SK-N-SH (cell line): ENCODE results near the gene FAM83F. TPM values are rescaled to one million over a fixed set of nuclear protein-coding genes. Genes with fewer than 3 reads are reported as not detected.

Experiments
- CTCF ChIA-PET: fragments of 300-600, 350-600 bp; formaldehyde crosslinking; extraction: SDS; loops from one replicate; lab custom pipeline; 2021; lab: Yijun Ruan, JAX
- POLR2A ChIA-PET: fragments of 350-600 bp; sonication (Branson Sonifier 250); formaldehyde crosslinking; extraction: SDS; loops from one replicate; lab custom pipeline; 2020; ENCODE audit warnings: antibody characterized with exemption, inconsistent platforms; lab: Yijun Ruan, JAX
- DNase-seq: peaks from one replicate; pipeline ENCODE4 v3.0.0; 2012
- H2AFZ ChIP-seq: fragments of 200-600 bp; sonication (generic); 2 replicates; pipeline ENCODE4 v1.8.1; 2016; ENCODE audit warnings: antibody characterized with exemption, mild to moderate bottlenecking, low read depth
- H3F3A ChIP-seq: fragments of 200-600 bp; sonication (generic); replicated peaks from 2 replicates; pipeline ENCODE3; 2016; ENCODE audit warnings: antibody characterized with exemption, mild to moderate bottlenecking; ENCODE audit not compliant: insufficient read depth
- H3K27ac ChIP-seq, 2 experiments: fragments of 200-500 bp in 1 of 2; fragments of 200-600 bp in 1 of 2; sonication (Bioruptor generic) in 1 of 2; sonication (generic), shearing (Covaris generic) in 1 of 2; 2 replicates each; pipeline versions ENCODE4 v1.5.1 to v1.6.1; 2014 to 2016; ENCODE audit warnings: low read depth in 2 of 2, inconsistent platforms in 1 of 2, low read length in 1 of 2, mild to moderate bottlenecking in 1 of 2, mixed read lengths in 1 of 2
- H3K27me3 ChIP-seq: fragments of 200-600 bp; sonication (generic), shearing (Covaris generic); 2 replicates; pipeline ENCODE4 v1.6.1; 2016; ENCODE audit warnings: mixed run types; ENCODE audit not compliant: insufficient read depth
- H3K36me3 ChIP-seq, 2 experiments: fragments of 200-500 bp in 1 of 2; fragments of 200-600 bp in 1 of 2; sonication (Bioruptor generic) in 1 of 2; sonication (generic) in 1 of 2; replicated peaks in 1 of 2; 2 replicates each; pipeline versions ENCODE3 to v1.5.1; 2014 to 2016; ENCODE audit warnings: low read length in 1 of 2, mild to moderate bottlenecking in 1 of 2; ENCODE audit not compliant: insufficient read depth in 2 of 2, control insufficient read depth in 1 of 2
- H3K4me1 ChIP-seq, 2 experiments: fragments of 200-500 bp in 1 of 2; fragments of 200-600 bp in 1 of 2; sonication (Bioruptor generic) in 1 of 2; sonication (generic), shearing (Covaris generic) in 1 of 2; 2 replicates each; pipeline versions ENCODE4 v1.5.1 to v1.6.1; 2014 to 2016; ENCODE audit warnings: low read depth in 1 of 2, low read length in 1 of 2, mixed run types in 1 of 2; ENCODE audit not compliant: insufficient read depth in 2 of 2, control insufficient read depth in 1 of 2
- H3K4me2 ChIP-seq: fragments of 200-600 bp; sonication (generic), shearing (Covaris generic); 2 replicates; pipeline ENCODE4 v1.6.1; 2017; ENCODE audit warnings: mixed run types
- H3K4me3 ChIP-seq, 2 experiments: fragments of 200-500 bp in 1 of 2; fragments of 200-600 bp in 1 of 2; sonication (Bioruptor generic) in 1 of 2; sonication (generic), shearing (Covaris generic) in 1 of 2; 2 replicates each; pipeline versions ENCODE4 v1.5.1 to v1.8.1; 2014 to 2016; ENCODE audit warnings: low read depth in 2 of 2, inconsistent platforms in 1 of 2, low read length in 1 of 2, mild to moderate bottlenecking in 1 of 2, mixed read lengths in 1 of 2, moderate library complexity in 1 of 2
- H3K79me2 ChIP-seq: fragments of 200-600 bp; sonication (generic); 2 replicates; pipeline ENCODE4 v1.8.1; 2017; ENCODE audit warnings: mild to moderate bottlenecking; ENCODE audit not compliant: insufficient read depth
- H3K9ac ChIP-seq: fragments of 200-600 bp; sonication (generic); 2 replicates; pipeline ENCODE4 v1.6.1; 2017; ENCODE audit warnings: mixed run types
- H3K9me2 ChIP-seq: fragments of 200-600 bp; sonication (generic); 2 replicates; pipeline ENCODE4 v1.6.1; 2017; ENCODE audit warnings: mixed run types
- H3K9me3 ChIP-seq: fragments of 200-600 bp; sonication (generic); 2 replicates; pipeline ENCODE4 v1.6.1; 2017; ENCODE audit warnings: mixed run types, mild to moderate bottlenecking, moderate library complexity
- H4K20me1 ChIP-seq: fragments of 200-600 bp; sonication (generic); 2 replicates; pipeline ENCODE4 v1.6.1; 2017; ENCODE audit warnings: mild to moderate bottlenecking, mixed run types; ENCODE audit not compliant: insufficient read depth
- ELF1 ChIP-seq: IDR thresholded peaks from 2 replicates; pipeline ENCODE4 v1.4.0; 2012
- FOXJ3 ChIP-seq: sonication (generic); formaldehyde crosslinking; IDR thresholded peaks from 2 replicates; pipeline ENCODE4 v1.5.1; 2020; ENCODE audit warnings: mild to moderate bottlenecking, missing genetic modification reagents
- MAX ChIP-seq: IDR thresholded peaks from 2 replicates; pipeline ENCODE4 v1.4.0; 2012; ENCODE audit warnings: low read depth
- MEF2A ChIP-seq: IDR thresholded peaks from 2 replicates; pipeline ENCODE4 v1.4.0; 2012; ENCODE audit warnings: low read depth, borderline replicate concordance
- MXI1 ChIP-seq: IDR thresholded peaks from 2 replicates; pipeline ENCODE4 v1.6.1; 2012; ENCODE audit warnings: mild to moderate bottlenecking, low read depth, low read length, improper control_type of control experiment
- NFIC ChIP-seq: IDR thresholded peaks from 2 replicates; pipeline ENCODE4 v1.4.0; 2012; ENCODE audit warnings: borderline replicate concordance
- NRF1 ChIP-seq: IDR thresholded peaks from 2 replicates; pipeline ENCODE4 v1.6.1; 2012; ENCODE audit warnings: low read depth, mild to moderate bottlenecking, low read length
- RAD21 ChIP-seq: IDR thresholded peaks from 2 replicates; pipeline ENCODE4 v1.6.1; 2012; ENCODE audit warnings: mild to moderate bottlenecking, low read length
- RXRA ChIP-seq: IDR thresholded peaks from 2 replicates; pipeline ENCODE4 v1.4.0; 2012; ENCODE audit warnings: low read depth, mild to moderate bottlenecking, borderline replicate concordance
- SIN3A ChIP-seq: IDR thresholded peaks from 2 replicates; pipeline ENCODE4 v1.6.1; 2012; ENCODE audit warnings: low read depth, mild to moderate bottlenecking, low read length, moderate library complexity, borderline replicate concordance
- SMC3 ChIP-seq: IDR thresholded peaks from 2 replicates; pipeline ENCODE4 v1.6.1; 2012; ENCODE audit warnings: low read depth, low read length, improper control_type of control experiment
- TAF1 ChIP-seq: IDR thresholded peaks from 2 replicates; pipeline ENCODE4 v1.6.1; 2012; ENCODE audit warnings: low read depth, mild to moderate bottlenecking, low read length, moderate library complexity, borderline replicate concordance
- YY1 ChIP-seq: IDR thresholded peaks from 2 replicates; pipeline ENCODE4 v1.4.0; 2012; ENCODE audit warnings: low read depth, mild to moderate bottlenecking
- WGBS: methylation state at CpG from one replicate; pipeline ENCODE4 v1.1.6; 2017; ENCODE audit warnings: low lambda C conversion rate; 5-methylcytosine and 5-hydroxymethylcytosine counted together
- polyA plus RNA-seq, 3 experiments: library from polyadenylated mRNA; depleted of rRNA; stranded (reverse); fragments of >200 nt; gene quantifications; 2 replicates each; pipeline ENCODE4 v1.2.3, GENCODE V29; 2012
- TF ChIP-seq, protein P1 (sequence below): fragments of 150-350 bp; IDR thresholded peaks from 2 replicates; pipeline ENCODE4 v1.6.1; 2016; ENCODE audit warnings: mild to moderate bottlenecking, low read depth, low read length
- TF ChIP-seq, protein P2 (sequence below): IDR thresholded peaks from 2 replicates; pipeline ENCODE4 v1.6.1; 2012; ENCODE audit warnings: mild to moderate bottlenecking, low read depth, low read length, moderate library complexity

Gene FAM83F
- polyA plus RNA-seq, 1 of the 3 experiments (the other 2 are of a cell fraction) = not detected

DNA sequence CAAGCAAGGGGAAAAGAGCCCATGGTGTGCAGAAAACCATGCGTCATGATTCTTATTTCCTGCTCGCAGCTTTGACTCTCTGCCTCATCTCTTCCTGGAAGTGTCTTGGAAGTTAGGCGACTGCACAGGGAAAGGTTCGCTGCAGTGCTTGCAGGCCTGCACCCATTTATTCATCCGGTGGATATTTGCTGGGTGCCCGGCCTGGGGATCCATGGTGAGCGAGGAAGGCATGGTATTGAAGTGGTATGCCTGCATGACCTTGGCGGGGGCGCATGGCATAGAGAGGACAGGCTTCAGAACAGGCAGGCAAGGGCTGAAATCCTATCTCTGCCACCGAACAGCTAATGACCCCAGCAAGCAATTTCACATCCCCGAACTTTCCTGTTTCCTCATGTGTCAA lies 40.6 kb downstream of the FAM83F start:
- Histone ChIP-seq H3K4me1 (no peaks in the 10 kb centered on the region; a peak in 1 of 4 replicates), H4K20me1 (no peaks in the 10 kb centered on the region), H3K9me2 (no peaks in the 10 kb centered on the region), H3K27me3 (no peaks in the 10 kb centered on the region), H2AFZ (no peak overlapping the region), H3K27ac (no peak overlapping the region), H3K36me3 (no peaks in the 10 kb centered on the region), H3F3A (no peaks in the 10 kb centered on the region), H3K9ac (no peak overlapping the region), H3K9me3 (no peaks in the 10 kb centered on the region), H3K4me3 (no peak overlapping the region), H3K4me2 (no peak overlapping the region), H3K79me2 (no peaks in the 10 kb centered on the region)
- ChIA-PET CTCF (interaction anchor here (0.7 to 6.2 kb wide), 7 partner anchors 10 to 513 kb away, joined by 3 to 62 read pairs (median 19); no protein-coding TSS in a partner anchor), POLR2A (no interaction called here)
- TF ChIP-seq RAD21 = no peak
- TF ChIP-seq MEF2A = no peak
- no peak for TF ChIP-seq SMC3
- no peak for TF ChIP-seq NRF1
- no peak for TF ChIP-seq ELF1
- TF ChIP-seq, protein P1, sequence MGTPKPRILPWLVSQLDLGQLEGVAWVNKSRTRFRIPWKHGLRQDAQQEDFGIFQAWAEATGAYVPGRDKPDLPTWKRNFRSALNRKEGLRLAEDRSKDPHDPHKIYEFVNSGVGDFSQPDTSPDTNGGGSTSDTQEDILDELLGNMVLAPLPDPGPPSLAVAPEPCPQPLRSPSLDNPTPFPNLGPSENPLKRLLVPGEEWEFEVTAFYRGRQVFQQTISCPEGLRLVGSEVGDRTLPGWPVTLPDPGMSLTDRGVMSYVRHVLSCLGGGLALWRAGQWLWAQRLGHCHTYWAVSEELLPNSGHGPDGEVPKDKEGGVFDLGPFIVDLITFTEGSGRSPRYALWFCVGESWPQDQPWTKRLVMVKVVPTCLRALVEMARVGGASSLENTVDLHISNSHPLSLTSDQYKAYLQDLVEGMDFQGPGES = no peak
- no peak for TF ChIP-seq RXRA
- TF ChIP-seq TAF1 = no peak
- no peak for TF ChIP-seq YY1
- TF ChIP-seq MXI1 = no peak
- no peak for TF ChIP-seq SIN3A
- TF ChIP-seq, protein P2, sequence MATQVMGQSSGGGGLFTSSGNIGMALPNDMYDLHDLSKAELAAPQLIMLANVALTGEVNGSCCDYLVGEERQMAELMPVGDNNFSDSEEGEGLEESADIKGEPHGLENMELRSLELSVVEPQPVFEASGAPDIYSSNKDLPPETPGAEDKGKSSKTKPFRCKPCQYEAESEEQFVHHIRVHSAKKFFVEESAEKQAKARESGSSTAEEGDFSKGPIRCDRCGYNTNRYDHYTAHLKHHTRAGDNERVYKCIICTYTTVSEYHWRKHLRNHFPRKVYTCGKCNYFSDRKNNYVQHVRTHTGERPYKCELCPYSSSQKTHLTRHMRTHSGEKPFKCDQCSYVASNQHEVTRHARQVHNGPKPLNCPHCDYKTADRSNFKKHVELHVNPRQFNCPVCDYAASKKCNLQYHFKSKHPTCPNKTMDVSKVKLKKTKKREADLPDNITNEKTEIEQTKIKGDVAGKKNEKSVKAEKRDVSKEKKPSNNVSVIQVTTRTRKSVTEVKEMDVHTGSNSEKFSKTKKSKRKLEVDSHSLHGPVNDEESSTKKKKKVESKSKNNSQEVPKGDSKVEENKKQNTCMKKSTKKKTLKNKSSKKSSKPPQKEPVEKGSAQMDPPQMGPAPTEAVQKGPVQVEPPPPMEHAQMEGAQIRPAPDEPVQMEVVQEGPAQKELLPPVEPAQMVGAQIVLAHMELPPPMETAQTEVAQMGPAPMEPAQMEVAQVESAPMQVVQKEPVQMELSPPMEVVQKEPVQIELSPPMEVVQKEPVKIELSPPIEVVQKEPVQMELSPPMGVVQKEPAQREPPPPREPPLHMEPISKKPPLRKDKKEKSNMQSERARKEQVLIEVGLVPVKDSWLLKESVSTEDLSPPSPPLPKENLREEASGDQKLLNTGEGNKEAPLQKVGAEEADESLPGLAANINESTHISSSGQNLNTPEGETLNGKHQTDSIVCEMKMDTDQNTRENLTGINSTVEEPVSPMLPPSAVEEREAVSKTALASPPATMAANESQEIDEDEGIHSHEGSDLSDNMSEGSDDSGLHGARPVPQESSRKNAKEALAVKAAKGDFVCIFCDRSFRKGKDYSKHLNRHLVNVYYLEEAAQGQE = no peak
- TF ChIP-seq MAX = no peak
- no peak for TF ChIP-seq NFIC
- no peak for TF ChIP-seq FOXJ3 (CRISPR knock-in tag)
- 82% methylated on average over 6 of the region's 11 CpGs for WGBS
- no peak for DNase-seq
